DMS153 (cell line): ENCODE data around the gene ESPL1.

Source experiments
- DNase-seq: peaks from one replicate; lab custom pipeline; 2025; lab: John Stamatoyannopoulos, UW

The ESPL1 gene

DNA sequence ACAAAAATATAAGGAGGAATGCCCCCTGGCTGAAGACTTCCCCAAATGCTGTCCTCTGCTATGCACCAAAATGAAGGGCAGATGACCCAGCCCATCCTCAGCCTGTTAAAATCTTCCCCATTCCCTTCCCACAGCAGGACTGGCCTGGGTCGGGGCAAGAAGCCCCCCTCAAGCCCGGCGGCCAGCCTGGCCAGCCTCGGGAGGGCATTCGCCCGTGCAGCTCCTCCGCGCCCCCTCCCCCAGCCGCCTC lies 36.5 kb upstream of the ESPL1 start:
- no peak for DNase-seq

DNA sequence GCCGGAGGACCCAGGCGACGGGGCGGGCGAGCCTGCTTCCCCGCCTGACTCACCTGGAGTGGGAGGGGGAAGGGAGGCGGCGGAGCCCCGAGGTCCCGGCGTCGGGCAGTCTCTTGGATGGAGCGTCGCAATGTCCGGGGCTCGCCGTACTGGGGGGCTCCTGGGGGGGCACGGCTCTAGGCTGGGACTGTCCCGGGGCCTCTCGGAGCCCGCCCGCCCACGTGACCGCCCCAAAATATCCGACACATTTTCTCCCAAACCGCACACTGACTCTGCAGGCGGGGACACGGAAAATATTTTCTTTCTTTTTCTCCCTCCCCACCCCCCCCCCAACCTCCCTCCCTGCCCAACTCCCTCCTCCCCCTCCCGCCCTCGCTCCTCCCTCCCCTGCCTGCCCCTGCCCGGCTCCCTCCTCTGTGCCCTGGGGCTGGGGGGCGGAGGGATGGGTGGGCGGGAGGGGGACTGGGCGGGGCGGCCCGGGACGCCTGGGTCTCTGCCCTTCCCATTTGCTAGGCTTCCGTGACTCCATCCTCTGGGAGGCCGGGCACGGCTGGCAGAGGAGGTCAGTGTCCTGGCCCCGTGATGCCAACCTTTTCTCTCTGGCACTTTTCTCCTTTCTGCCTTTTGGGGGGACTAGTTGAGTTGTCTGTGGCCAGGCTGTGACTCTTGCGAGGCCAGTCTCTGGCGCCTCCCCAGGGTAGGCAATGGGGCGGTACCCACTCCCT lies 36.0 kb upstream of the ESPL1 start, which contains the start of gene RARG:
RARG (minus strand) TSS at position 289 of the 725 bp plus-strand sequence. CDS start 4,664 bp downstream, outside the sequence.
- no peak for DNase-seq

DNA sequence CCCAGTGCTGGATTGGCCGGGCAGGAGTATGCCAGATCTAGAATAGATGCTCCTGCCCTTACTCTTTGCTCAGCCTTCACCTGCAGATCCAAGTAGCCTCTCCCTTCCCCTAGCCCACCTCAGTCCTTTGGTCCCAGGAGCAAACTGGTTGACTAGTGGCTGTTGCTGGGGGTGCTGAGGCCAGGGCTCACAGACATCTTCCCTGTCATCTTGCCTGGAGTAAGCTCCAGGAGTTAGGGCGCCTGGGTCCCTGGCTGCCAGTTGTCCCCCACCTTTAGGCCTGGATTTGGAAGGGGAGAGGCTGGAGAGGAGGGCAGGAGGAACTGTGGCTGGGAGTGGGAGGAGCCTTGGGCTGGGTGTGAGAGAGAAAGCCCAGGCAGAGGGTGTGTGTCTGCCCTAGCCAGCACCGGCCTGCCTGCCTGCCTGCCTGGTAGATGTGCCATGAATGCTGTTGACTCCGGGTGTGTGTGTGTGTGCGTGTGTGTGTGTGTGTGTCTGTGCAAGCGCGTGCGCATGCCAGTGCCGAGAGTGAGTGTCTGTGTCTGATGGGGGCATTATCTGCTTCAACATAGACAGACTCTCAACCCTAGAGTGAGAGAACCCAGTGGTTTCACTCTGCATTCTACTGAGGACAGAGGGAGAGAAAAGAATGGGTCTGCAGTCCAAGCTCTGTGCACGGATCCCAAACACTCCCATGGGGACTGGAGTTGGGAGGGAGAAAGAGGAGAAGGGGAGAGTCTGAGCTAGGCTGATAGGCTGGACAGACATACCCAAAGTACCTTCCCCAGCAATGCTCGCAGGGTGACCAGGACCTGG lies 35.2 kb upstream of the ESPL1 start:
- no peak for DNase-seq

DNA sequence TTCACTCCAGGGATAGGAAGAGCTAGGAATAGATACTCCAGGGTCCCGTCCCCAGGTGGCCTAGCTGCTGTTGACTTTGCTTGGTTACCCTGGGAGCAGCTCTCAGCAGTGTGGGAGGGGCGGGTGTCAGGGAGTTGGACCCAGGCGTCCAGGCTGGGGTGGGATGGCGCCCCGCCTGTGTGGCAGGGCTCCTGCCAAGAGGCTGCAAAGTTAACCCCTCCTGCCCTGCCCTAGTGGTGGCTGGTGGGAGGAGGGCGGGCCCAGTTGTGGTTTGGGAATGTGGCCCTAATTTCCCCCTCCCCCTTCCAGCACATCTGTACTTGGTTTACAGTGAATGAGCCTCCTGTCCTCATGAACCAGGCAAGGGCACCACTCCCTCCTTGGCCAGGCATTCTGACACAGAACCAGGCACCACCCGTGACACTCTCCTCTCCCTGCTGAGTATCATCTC lies 34.4 kb upstream of the ESPL1 start:
- no peak for DNase-seq

DNA sequence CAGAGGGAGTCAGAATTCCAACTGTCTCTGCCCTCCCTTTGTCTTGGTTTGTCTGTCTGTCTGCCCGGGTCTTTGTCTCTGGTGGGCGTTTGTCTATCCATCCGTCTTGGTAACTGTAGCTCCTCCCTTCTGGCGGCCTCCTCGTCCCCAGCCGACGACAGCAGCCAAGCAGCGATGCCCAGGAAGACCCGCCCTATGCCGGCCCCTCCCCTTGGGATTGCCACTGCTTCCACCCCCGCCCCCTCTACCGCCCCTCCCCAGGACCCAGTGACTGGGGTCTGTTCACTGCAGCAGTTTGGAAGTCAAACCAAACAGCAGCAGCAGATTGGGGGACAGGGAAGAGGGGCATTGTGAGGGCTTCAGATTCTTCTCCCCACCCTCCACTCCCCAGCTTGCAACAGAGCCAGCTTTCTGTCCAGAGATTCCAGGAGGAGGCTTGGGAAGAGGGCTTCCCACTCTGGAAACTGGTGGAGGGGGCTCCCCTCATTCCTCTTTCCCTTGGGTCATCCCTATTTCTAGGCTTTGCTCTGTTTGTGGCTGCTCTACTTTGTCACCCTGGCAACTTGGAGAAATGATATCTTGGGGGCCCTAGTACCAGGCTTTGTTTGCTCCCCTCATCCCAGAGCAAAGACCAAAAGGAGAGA lies 33.7 kb upstream of the ESPL1 start:
- DNase-seq, result no peak

DNA sequence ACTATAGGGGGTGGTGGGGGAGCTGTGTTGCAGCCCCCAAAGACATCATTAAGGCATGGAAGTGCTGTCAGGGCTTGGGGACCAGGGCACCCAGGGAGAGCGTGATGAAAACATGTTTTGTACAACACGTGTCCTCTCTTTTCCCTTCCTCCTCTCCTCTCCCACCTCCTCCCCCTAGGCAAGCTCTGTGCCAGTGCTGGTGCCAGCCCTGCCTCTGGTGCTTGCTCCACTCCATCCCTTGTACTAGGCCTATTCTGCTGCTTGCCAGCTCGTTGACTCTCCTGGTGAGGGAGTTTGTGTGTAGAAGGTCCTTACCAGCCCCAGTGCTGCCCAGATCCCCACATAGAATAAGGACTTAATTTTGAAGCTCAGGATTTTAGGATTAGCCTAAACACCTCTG lies 32.9 kb upstream of the ESPL1 start:
- no peak for DNase-seq

DNA sequence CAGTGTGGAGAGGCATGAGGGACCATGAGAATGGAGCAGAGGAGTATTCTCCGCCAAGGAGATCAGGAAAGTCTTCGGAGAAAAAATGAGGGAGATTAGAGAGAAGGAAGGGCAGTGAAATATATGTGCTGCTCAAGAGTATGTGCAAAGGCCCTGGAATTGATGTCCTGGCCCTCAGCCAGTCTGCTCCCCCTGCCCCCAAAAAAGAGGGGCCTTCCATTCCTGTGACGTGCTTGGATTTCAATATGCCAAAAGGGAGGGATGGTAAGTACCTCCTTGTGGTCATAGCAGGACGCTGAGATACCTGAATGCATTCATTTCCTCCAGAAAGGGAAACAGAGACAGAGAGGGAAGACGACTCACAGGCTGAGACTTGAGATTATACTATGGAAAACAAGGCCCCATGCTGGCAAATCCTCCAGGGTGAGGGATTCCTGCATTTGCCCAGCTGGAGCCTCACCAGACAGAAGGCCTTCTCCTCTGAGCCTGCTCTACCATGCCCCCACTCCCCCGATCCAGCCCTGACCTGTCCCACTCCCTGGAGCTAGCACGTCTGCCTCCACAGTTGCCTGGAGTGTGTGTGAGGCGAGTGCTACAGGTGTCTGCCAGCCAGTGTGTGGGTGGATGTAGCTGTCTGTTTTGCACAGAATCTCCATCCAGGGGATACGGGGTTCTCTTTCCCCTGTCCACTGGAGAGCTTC lies 32.2 kb upstream of the ESPL1 start:
- no peak for DNase-seq

DNA sequence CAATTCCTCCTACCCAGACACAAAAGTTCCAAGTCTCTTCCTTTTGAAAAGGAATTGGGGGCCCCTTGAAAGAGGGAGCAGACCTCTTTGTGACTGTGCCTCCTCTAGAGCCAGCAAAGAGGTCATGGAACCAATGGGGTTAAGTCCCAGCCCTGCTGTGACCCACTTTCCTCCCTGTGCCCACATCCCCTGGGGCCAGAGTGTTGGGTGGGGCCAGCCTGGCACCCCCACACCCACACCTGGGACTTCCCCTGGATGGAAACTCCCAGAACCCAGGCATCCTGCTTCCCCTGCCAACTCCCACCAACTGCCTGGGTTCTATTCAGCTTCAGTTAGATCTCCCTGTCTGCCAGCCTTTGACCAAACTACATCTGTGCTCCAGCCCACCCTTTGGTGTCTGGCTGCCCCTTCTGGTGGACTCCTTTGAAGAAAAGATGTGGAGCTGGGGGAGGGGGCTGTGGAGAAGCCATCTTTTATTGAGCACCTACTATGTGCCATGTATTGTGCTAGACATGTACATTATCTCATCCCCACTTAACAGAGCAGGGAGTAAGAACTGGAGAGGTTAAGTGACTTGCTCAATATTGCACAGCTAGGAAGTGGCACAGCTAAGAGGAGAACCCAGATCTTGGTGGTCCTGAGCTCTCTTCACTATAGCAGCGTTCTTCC lies 31.5 kb upstream of the ESPL1 start:
- DNase-seq, result no peak

DNA sequence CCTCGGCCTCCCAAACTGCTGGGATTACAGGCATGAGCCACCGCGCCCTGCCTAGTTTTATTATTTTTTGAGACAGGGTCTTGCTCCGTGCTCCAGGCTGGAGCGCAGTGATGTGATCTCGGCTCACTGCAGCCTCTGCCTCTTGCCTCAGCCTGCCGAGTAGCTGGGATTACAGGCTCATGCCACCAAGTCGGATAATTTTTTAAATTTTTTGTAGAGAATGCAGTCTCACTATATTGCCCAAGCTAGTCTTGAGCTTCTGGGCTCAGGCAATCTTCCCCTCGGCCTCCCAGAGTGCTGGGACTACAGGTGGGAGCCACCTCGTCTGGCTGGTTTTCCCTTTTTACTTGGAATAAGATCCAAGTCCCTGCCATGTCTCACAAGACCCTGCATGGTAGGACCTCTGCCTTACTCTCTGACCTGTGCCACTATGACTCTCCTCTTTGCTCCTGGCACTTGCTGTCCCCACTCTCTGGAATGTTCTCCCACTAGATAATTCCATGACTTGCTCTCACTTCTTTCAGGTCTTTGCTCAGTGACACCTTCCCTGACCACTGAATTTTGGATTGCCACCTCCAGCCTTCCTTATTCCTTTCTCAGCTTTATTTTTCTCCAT lies 28.3 kb upstream of the ESPL1 start:
- no peak for DNase-seq

DNA sequence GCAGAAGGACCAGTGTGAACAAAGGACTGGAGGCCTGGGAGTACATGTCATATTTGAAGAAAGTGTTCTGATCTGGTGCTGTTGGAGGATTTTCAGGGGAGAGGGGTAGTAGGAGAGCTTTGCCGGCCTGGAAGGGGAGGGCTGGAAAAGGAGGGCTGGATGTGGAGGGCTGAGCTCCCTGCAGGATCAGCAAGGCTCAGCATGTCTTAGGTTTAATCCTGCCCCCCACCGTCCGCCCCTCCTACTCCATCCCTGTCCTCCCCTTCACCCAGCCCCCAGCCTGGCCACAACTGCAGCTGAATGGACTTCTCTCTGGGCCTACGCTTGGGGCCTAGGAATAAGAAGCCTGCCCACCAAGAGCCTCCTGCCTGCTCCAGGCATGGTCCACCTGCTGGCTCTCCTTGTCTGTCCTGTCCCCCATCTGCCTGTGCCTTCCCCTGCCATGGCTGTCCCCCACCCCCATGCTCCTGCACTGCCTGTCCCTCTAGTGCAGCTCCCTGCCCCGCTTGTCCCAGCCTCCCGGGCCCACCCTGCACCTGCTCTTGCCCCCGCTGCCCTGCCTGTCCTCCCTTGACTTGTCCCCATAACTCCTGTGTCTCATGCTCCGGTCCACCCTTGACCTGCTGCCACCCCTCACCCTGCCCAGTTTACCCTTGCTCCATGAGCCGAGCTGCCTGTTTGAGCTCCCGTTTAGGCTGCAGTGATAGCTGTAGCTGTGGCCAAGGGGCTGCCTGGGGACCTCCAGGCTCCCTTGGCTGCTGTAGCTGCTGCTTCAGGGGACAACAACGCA lies 26.3 kb upstream of the ESPL1 start:
- DNase-seq, result no peak

DNA sequence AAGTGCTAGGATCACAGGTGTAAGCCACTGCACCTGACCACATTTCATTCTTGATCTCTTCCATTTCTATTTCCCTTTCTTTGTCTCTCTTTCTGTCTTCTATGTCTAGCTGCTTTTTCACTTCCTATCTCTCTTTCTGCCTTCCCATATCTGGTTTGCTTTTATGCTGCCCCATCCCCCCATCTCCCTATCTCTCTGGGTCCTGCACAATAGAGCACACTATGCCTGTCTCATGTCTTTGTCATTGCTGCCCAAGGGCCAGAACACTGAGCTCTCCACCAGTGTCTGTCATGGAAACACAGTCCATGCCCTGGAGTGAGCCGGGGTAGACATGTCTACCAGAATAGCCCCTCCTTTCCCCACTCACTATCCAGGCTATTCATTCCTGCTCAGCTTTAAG lies 23.8 kb upstream of the ESPL1 start:
- DNase-seq, result no peak

DNA sequence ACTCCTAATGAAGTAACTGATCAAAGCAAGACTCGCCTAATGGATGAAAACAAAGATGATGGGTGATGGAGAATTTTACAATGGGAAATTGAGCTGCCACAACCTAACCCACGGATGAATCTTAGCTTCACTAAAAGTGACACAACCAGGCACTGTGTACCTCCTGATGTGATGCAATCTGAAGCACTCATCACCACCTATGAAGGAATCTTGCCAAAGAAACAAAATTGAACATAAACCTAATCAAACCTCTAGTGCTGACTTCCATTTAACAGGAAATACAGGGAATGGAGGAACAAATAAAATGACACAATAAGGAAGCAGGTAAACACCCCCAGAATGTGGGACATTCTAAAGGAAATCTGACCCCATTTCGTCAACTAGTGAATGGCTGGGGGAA lies 22.8 kb upstream of the ESPL1 start:
- no peak for DNase-seq

DNA sequence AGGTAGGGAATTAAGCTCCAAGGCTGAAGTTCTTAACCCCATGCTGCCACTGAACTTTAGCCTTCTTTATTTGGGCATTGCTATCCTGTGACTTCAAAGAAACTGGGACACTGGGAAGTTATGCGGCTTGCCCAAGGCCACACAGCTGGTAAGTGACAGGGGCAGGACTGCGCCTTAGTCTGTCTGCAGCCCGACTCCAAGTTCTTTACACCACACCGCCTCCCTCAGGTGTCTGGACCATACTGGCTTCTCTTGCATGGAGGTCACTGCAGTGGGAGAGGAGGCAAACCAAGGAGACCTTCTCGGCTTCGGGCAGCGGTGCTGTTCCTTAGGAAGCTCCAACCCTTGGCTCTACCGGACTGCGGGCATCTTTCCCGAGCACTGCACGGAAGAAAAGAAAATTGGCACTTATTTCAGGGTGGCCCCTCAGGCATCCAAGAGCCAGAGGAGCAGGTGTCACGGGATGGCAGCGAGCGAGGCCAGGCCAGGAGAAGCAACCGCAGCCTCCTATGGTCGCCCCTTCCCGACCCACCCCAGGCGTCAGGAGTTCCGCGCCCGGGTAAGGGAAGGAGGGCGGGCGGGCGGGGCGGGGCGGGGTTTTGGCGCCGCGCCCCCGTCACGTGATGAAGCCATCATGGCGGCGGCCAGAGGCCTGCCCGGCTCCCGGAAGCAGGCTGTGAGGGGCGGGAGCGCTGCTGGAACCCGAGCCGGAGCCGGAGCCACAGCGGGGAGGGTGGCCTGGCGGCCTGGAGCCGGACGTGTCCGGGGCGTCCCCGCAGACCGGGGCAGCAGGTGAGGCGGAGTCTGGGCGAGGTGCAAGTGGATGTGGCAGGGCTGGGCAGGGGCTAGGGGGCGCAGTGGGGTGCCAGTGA lies 16.4 kb upstream of the ESPL1 start:
- peak; percentile 23 for DNase-seq

DNA sequence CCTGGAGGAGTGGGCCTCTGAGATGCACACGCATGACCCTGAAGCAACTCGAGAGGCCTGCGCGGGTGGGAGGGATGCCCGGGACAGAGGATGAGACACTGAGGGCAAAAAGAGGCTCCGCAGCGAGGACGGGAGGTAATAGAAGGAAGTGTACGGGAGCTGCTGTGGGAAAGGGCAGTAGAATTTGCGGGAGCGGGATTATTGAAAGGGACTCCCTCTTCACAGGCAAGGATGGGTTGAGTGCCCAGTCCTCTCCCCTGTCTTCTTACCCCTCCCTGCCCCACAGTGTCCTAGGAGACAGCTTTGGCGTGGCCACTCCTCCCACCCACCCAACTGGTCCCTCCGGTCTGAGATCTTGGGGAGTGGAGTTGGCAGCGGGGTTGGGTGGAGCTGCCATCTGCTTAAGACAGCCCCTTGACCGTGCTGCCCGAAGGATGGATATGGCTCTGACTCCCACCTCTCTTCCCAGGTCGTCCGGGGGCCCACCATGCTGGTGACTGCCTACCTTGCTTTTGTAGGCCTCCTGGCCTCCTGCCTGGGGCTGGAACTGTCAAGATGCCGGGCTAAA lies 15.7 kb upstream of the ESPL1 start:
- no peak for DNase-seq

DNA sequence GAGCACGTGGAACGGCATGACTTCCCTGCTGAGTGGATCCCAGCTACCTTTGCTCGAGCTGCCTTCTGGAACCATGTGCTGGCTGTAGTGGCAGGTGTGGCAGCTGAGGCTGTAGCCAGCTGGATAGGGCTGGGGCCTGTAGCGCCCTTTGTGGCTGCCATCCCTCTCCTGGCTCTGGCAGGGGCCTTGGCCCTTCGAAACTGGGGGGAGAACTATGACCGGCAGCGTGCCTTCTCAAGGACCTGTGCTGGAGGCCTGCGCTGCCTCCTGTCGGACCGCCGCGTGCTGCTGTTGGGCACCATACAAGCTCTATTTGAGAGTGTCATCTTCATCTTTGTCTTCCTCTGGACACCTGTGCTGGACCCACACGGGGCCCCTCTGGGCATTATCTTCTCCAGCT lies 14.8 kb upstream of the ESPL1 start:
- no peak for DNase-seq

DNA sequence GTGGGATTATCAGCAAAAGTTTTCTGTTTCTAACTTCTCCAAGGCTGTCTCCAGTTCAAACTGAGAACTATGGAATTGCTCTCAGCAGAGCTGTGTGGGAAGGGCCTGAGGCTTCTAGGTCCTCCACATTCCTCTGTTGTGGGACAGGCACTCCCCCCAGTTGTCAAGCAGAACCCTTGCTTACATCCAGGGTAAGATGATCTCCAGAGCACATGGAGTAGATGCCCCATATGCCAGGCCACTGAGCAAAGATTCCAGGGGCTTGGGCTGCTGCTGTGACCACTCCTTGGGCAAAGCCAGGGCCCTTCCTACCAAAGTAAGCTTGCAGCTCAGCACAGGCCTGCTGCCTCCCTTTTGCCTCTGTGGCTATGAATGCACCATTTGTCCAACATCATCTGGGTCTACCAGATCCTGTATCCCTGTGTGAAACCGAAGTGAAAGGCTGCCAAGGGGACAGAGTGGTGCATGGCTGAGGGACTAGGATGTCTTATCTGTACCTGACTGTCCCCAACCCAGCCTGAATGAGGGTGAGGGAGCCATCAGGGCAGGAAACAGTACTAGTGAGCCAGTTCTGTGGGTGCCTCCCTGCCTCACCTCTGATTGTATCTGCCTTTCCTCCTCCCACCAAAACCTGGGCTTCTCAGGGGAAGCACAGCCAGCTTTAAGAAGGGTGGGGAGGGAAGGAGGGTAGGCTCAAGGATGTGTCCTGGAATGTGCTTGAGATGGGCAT lies 13.1 kb upstream of the ESPL1 start:
- no peak for DNase-seq

DNA sequence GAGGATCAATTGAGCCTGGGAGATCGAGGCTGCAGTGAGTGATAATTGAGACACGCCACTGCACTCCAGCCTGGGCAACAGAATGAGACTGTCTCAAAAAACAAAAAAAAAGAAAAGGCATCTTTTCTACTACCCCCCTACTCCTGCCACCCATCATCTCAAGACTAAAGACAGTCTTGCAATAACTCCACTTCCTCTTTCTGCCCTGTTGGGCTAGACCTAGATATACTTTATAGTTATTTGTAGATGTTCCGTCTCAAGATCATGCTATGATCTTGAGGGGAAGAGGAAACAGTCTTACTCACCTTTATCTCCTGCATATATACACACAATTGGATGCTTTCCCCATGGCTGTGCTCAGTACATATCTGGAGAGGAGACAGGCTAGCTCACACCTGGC lies 12.1 kb upstream of the ESPL1 start:
- no peak for DNase-seq
